HepG2 (cell line): ENCODE measurements around the gene TLE7. TPM values are rescaled to one million over a fixed set of nuclear protein-coding genes. Genes with fewer than 3 reads are reported as not detected.
A peak's percentile ranks its signal among the peaks of the same experiment; 100 is the strongest.

Experiments
- ATAC-seq: fragments of 200-7000 bp; cut with Tn5 transposase; 3 replicates; pipeline ENCODE4 v1.9.1; 2020; ENCODE audit warnings: mild to moderate bottlenecking, moderate library complexity
- BruUV-seq: library from RNA; stranded (reverse); fragments of 400-500 nt; replicated peaks from 2 replicates; lab custom pipeline; 2021; lab: Mats Ljungman, UMichigan
- CTCF ChIA-PET: fragments of 300-600 bp; formaldehyde crosslinking; extraction: SDS; loops from one replicate; lab custom pipeline; 2021; ENCODE audit warnings: low total read pairs, inconsistent platforms, low intra/inter-chr PET ratio; lab: Yijun Ruan, JAX
- POLR2A ChIA-PET: fragments of 350-600 bp; sonication (Branson Sonifier 250); formaldehyde crosslinking; loops from one replicate; lab custom pipeline; 2020; ENCODE audit warnings: antibody characterized with exemption, inconsistent platforms; lab: Yijun Ruan, JAX
- DNase-seq: peaks from one replicate; pipeline ENCODE4 v3.0.0-alpha.2; 2015; ENCODE audit warnings: low spot score
- FAIRE-seq: peaks from 3 replicates; lab custom pipeline; 2011; peaks lifted over from hg19 to GRCh38; lab: Jason Lieb, UNC
- H2AFZ ChIP-seq: one replicate; pipeline ENCODE4 v1.6.1; 2011; ENCODE audit warnings: low read length, inconsistent platforms
- H3K27ac ChIP-seq: fragments of 300-600 bp; 3 replicates; pipeline ENCODE4 v1.8.0; 2011; ENCODE audit warnings: mixed run types, mild to moderate bottlenecking, mixed read lengths, low read length, inconsistent platforms; ENCODE audit not compliant: insufficient read depth; ENCODE audit errors: extremely low read length
- H3K27me3 ChIP-seq, 2 experiments: fragments of 200-600 bp in 1 of 2; 2 replicates in 1 of 2; 3 replicates in 1 of 2; pipeline versions ENCODE4 v1.6.0 to v1.8.0; 2011; ENCODE audit warnings: low read length in 2 of 2, mild to moderate bottlenecking in 2 of 2, moderate library complexity in 2 of 2, inconsistent platforms in 1 of 2; ENCODE audit not compliant: insufficient read depth in 2 of 2, control insufficient read depth in 1 of 2
- H3K36me3 ChIP-seq, 2 experiments: fragments of 200-600 bp in 1 of 2; replicated peaks in 1 of 2; 2 replicates in 1 of 2; 3 replicates in 1 of 2; pipeline versions ENCODE4 v1.5.1 to v1.8.0; 2011; ENCODE audit warnings: low read length in 2 of 2, inconsistent platforms in 1 of 2; ENCODE audit not compliant: insufficient read depth in 2 of 2, control insufficient read depth in 1 of 2
- H3K4me1 ChIP-seq: 2 replicates; pipeline ENCODE4 v1.5.1; 2012; ENCODE audit warnings: low read length, inconsistent platforms; ENCODE audit not compliant: insufficient read depth
- H3K4me2 ChIP-seq: 2 replicates; pipeline ENCODE4 v1.6.0; 2011; ENCODE audit warnings: low read depth, low read length, inconsistent platforms
- H3K4me3 ChIP-seq, 3 experiments: fragments of 200-600 bp in 1 of 3; sonication (generic), shearing (Covaris generic) in 1 of 3; replicated peaks in 1 of 3; 2 replicates each; pipeline ENCODE4 v1.5.1; 2011 to 2016; ENCODE audit warnings: low read length in 3 of 3, inconsistent platforms in 2 of 3, low read depth in 2 of 3, mild to moderate bottlenecking in 2 of 3, control low read depth in 1 of 3, mixed read lengths in 1 of 3; ENCODE audit not compliant: insufficient read depth in 1 of 3
- H3K79me2 ChIP-seq: one replicate; pipeline ENCODE4 v1.6.1; 2011; ENCODE audit warnings: low read length, inconsistent platforms; ENCODE audit not compliant: insufficient read depth
- H3K9ac ChIP-seq: 2 replicates; pipeline ENCODE4 v1.6.0; 2011; ENCODE audit warnings: mild to moderate bottlenecking, low read depth, low read length, inconsistent platforms; ENCODE audit not compliant: insufficient read depth
- H3K9me3 ChIP-seq: 2 replicates; pipeline ENCODE4 v1.5.1; 2012; ENCODE audit warnings: mild to moderate bottlenecking, low read length
- H4K20me1 ChIP-seq: 2 replicates; pipeline ENCODE4 v1.6.0; 2011; ENCODE audit warnings: inconsistent platforms, mild to moderate bottlenecking, low read length, moderate library complexity; ENCODE audit not compliant: insufficient read depth
- ARID5B ChIP-seq: IDR thresholded peaks from 2 replicates; pipeline ENCODE4 v1.4.0; 2020; ENCODE audit warnings: mild to moderate bottlenecking, missing genetic modification reagents
- CSRNP2 ChIP-seq: sonication (generic); formaldehyde crosslinking; conservative IDR thresholded peaks from 2 replicates; pipeline ENCODE4 v1.8.0; 2022; ENCODE audit warnings: low read depth, missing genetic modification reagents
- CTCF ChIP-seq: sonication (generic); formaldehyde crosslinking; IDR thresholded peaks from 2 replicates; pipeline ENCODE4 v1.5.0; 2020; ENCODE audit warnings: mild to moderate bottlenecking, missing genetic modification reagents, moderate library complexity
- FOXO4 ChIP-seq: sonication (generic); formaldehyde crosslinking; conservative IDR thresholded peaks from 2 replicates; pipeline ENCODE4 v1.8.1; 2023; ENCODE audit warnings: missing genetic modification reagents
- FOXP1 ChIP-seq, 2 experiments: fragments of 450-650 bp in 1 of 2; IDR thresholded peaks; 2 replicates each; pipeline ENCODE4 v1.6.1; 2017 to 2018; ENCODE audit warnings: antibody characterized with exemption in 1 of 2
- KMT2A ChIP-seq: sonication (generic); formaldehyde crosslinking; IDR thresholded peaks from 2 replicates; pipeline ENCODE4 v1.4.0; 2020; ENCODE audit warnings: missing genetic modification reagents
- NR1H2 ChIP-seq: sonication (generic); formaldehyde crosslinking; IDR thresholded peaks from 2 replicates; pipeline ENCODE4 v1.8.1; 2022; ENCODE audit warnings: low read depth, missing genetic modification reagents, borderline replicate concordance
- SIX4 ChIP-seq: sonication (generic); formaldehyde crosslinking; IDR thresholded peaks from 2 replicates; pipeline ENCODE4 v1.4.0; 2020; ENCODE audit warnings: missing genetic modification reagents
- TSC22D2 ChIP-seq: sonication (generic); formaldehyde crosslinking; IDR thresholded peaks from 2 replicates; pipeline ENCODE4 v1.5.1; 2020; ENCODE audit warnings: missing genetic modification reagents, mild to moderate bottlenecking, borderline replicate concordance
- U2AF1 ChIP-seq: fragments of 200-400 bp; formaldehyde crosslinking; optimal IDR thresholded peaks from 2 replicates; pipeline ENCODE3; 2017; ENCODE audit warnings: mild to moderate bottlenecking, low read depth, low read length
- ZMYM3 ChIP-seq: sonication (generic); formaldehyde crosslinking; IDR thresholded peaks from 2 replicates; pipeline ENCODE4 v1.5.1; 2020; ENCODE audit warnings: mild to moderate bottlenecking, missing genetic modification reagents
- ZNF235 ChIP-seq: sonication (generic); formaldehyde crosslinking; IDR thresholded peaks from 2 replicates; pipeline ENCODE4 v1.8.1; 2023; ENCODE audit warnings: mild to moderate bottlenecking, missing genetic modification reagents, borderline replicate concordance
- ZNF570 ChIP-seq: sonication (generic); formaldehyde crosslinking; IDR thresholded peaks from 2 replicates; pipeline ENCODE4 v1.4.0; 2020; ENCODE audit warnings: mild to moderate bottlenecking, missing genetic modification reagents, borderline replicate concordance
- ZNF597 ChIP-seq: sonication (generic); formaldehyde crosslinking; IDR thresholded peaks from 2 replicates; pipeline ENCODE4 v1.5.0; 2020; ENCODE audit warnings: missing genetic modification reagents
- ZSCAN21 ChIP-seq: sonication (generic); formaldehyde crosslinking; IDR thresholded peaks from 2 replicates; pipeline ENCODE4 v1.8.0; 2022; ENCODE audit warnings: mild to moderate bottlenecking, missing genetic modification reagents, moderate library complexity, borderline replicate concordance
- WGBS: methylation state at CpG from one replicate; pipeline ENCODE4 v1.1.6; 2017; ENCODE audit warnings: low lambda C conversion rate; 5-methylcytosine and 5-hydroxymethylcytosine counted together
- in situ Hi-C: cut with HindIII; loops from 2 replicates; pipeline ENCODE4 v1.10.0; 2017; ENCODE audit warnings: low pct_unique_long_range_greater_than_20kb; ENCODE audit not compliant: extremely low pct_ligation_motif_present
- intact Hi-C: fragments of 100-400 bp; cut with micrococcal nuclease; formaldehyde crosslinking; loops from one replicate; pipeline ENCODE4 v1.10.0; 2022; ENCODE audit not compliant: unreplicated experiment
- polyA plus RNA-seq, 8 experiments: library from polyadenylated mRNA; depleted of rRNA in 3 of 8; stranded (reverse) in 7 of 8; unstranded in 1 of 8; fragments of >200 nt; fragmentation: Illumina TruSeq in 4 of 8; extraction: Trizol in 4 of 8; gene quantifications; 2 replicates each; pipeline versions ENCODE4 v1.2.1 to v1.2.3, GENCODE V29; 2011 to 2016; ENCODE audit warnings: low read depth in 4 of 8, missing spikeins in 1 of 8, mixed read lengths in 1 of 8; ENCODE audit not compliant: insufficient read depth in 1 of 8
- total RNA-seq, 5 experiments: library from RNA; depleted of rRNA; stranded (reverse); fragments of >200 nt; fragmentation: Illumina TruSeq; extraction: Trizol; gene quantifications; 2 replicates each; pipeline ENCODE4 v1.2.3, GENCODE V29; 2016; ENCODE audit warnings: low read depth in 1 of 5

TLE7 gene
- total and polyA plus RNA-seq, 2 of the 13 experiments (the other 11 are each of a cell fraction or from before 2014, with no cell fraction given): not detected

GRCh38 chr16:71421911-71422310, 19.9 kb downstream of the TLE7 start:
- POLR2A ChIA-PET: no interaction called here
- no peak for TF ChIP-seq ZNF235 (CRISPR knock-in tag)
- TF ChIP-seq FOXO4 (CRISPR knock-in tag): no peak
- TF ChIP-seq ARID5B (CRISPR knock-in tag): 0 out of 2 replicates have a peak, but pooled peaks have one; percentile 12
- TF ChIP-seq TSC22D2: no peak
- TF ChIP-seq FOXP1 (IDR thresholded peaks at IDR 0.05): no peak
- TF ChIP-seq FOXP1 (CRISPR knock-in tag; IDR thresholded peaks at IDR 0.05): no peak
- no peak for TF ChIP-seq CSRNP2
- TF ChIP-seq U2AF1: no peak
- TF ChIP-seq ZNF597 (CRISPR knock-in tag): no peak
- TF ChIP-seq ZMYM3 (CRISPR knock-in tag): peak; percentile 87
- no peak for TF ChIP-seq ZSCAN21 (CRISPR knock-in tag)
- no peak for TF ChIP-seq SIX4 (CRISPR knock-in tag)
- TF ChIP-seq NR1H2: no peak
- TF ChIP-seq CTCF (CRISPR knock-in tag): peak; percentile 72
- no peak for TF ChIP-seq ZNF570 (CRISPR knock-in tag)
- no peak for TF ChIP-seq KMT2A (CRISPR knock-in tag)

More at GRCh38 chr16:71421911-71422310, 19.9 kb downstream of the TLE7 start:
- no peak overlapping the region for H3K27ac ChIP-seq
- no peaks in the 10 kb centered on the region for H3K9me3 ChIP-seq
- H2AFZ ChIP-seq: no peak overlapping the region
- no peaks in the 10 kb centered on the region for H3K36me3 ChIP-seq
- WGBS: 45% methylated on average over 4 of the region's 4 CpGs
- DNase-seq: peak; percentile 58
- peaks cover 2 to 29% of the 10 kb centered on the region in 2 experiments for H3K27me3 ChIP-seq
- no peak overlapping the region for H3K4me2 ChIP-seq
- in situ Hi-C loops: no loop called here
- no TSS peak for BruUV-seq
- intact Hi-C loops: loop anchor here (1.0 to 10.0 kb wide), 2 partner anchors 10 to 193 kb away; no protein-coding TSS in a partner anchor
- H3K79me2 ChIP-seq: no peaks in the 10 kb centered on the region
- FAIRE-seq: no peak
- H4K20me1 ChIP-seq: no peaks in the 10 kb centered on the region
- H3K9ac ChIP-seq: no peak overlapping the region
- no peak overlapping the region for H3K4me3 ChIP-seq
- CTCF ChIA-PET: interaction anchor here (1.2 to 2.0 kb wide), 2 partner anchors 9 to 78 kb away, joined by 3 to 23 read pairs; no protein-coding TSS in a partner anchor
- peaks cover 16% of the 10 kb centered on the region for H3K4me1 ChIP-seq
- ATAC-seq: no peak
